Nephron progenitor cell (in vitro differentiated cells): ENCODE data around the gene TNFRSF18.

Source experiments
- DNase-seq: peaks from one replicate; pipeline ENCODE4 v3.0.0; 2021
- H3K27ac Mint-ChIP-seq: 2 replicates; pipeline ENCODE4 v1.8.0; 2021; ENCODE audit warnings: mild to moderate bottlenecking, moderate library complexity, mixed read lengths
- H3K27me3 Mint-ChIP-seq: 2 replicates; pipeline ENCODE4 v1.8.0; 2021; ENCODE audit warnings: mild to moderate bottlenecking, low read depth, mixed read lengths; ENCODE audit not compliant: poor library complexity
- H3K36me3 Mint-ChIP-seq: 2 replicates; pipeline ENCODE4 v1.8.0; 2021; ENCODE audit warnings: low read depth, mixed read lengths
- H3K4me1 Mint-ChIP-seq: 2 replicates; pipeline ENCODE4 v1.8.0; 2021; ENCODE audit warnings: mixed read lengths
- H3K4me3 Mint-ChIP-seq: 2 replicates; pipeline ENCODE4 v1.8.0; 2021; ENCODE audit warnings: mild to moderate bottlenecking, moderate library complexity, mixed read lengths
- H3K9me3 Mint-ChIP-seq: 2 replicates; pipeline ENCODE4 v1.8.0; 2021; ENCODE audit warnings: mild to moderate bottlenecking, moderate library complexity, mixed read lengths
- CTCF ChIP-seq: fragments of 200-600 bp; sonication (generic); IDR thresholded peaks from 2 replicates; pipeline ENCODE4 v1.5.0; 2021; ENCODE audit warnings: antibody characterized with exemption

TNFRSF18 gene

GRCh38 chr1:1212780-1213344 is 6.5 kb upstream of the TNFRSF18 start:
- peaks cover 8% of the 10 kb centered on the region for H3K27me3 Mint-ChIP-seq
- H3K9me3 Mint-ChIP-seq = no peaks in the 10 kb centered on the region

GRCh38 chr1:1211541-1212441 is 5.4 kb upstream of the TNFRSF18 start:
- TF ChIP-seq CTCF = no peak
- peak; percentile 6 for DNase-seq
- H3K36me3 Mint-ChIP-seq = peaks cover 5% of the 10 kb centered on the region
- H3K4me3 Mint-ChIP-seq = no peak overlapping the region
- H3K9me3 Mint-ChIP-seq = no peaks in the 10 kb centered on the region
- H3K27me3 Mint-ChIP-seq = peaks cover 17% of the 10 kb centered on the region
- no peak overlapping the region for H3K27ac Mint-ChIP-seq
- H3K4me1 Mint-ChIP-seq = peaks cover 13% of the 10 kb centered on the region

More at GRCh38 chr1:1212780-1213344, 6.5 kb upstream of the TNFRSF18 start:
- H3K27ac Mint-ChIP-seq = no peak overlapping the region
- peaks cover 6% of the 10 kb centered on the region for H3K36me3 Mint-ChIP-seq
- peak; percentile 8 for DNase-seq
- H3K4me3 Mint-ChIP-seq = no peak overlapping the region
- peaks cover 11% of the 10 kb centered on the region for H3K4me1 Mint-ChIP-seq
- TF ChIP-seq CTCF = no peak

- H3K4me3 Mint-ChIP-seq = no peak overlapping the region
- no peaks in the 10 kb centered on the region for H3K36me3 Mint-ChIP-seq
- no peak overlapping the region for H3K27ac Mint-ChIP-seq
- no peaks in the 10 kb centered on the region for H3K9me3 Mint-ChIP-seq
- no peak for TF ChIP-seq CTCF
- peaks cover 23% of the 10 kb centered on the region for H3K27me3 Mint-ChIP-seq
- peak; percentile 1 for DNase-seq
- peaks cover 13% of the 10 kb centered on the region for H3K4me1 Mint-ChIP-seq
Observed at GRCh38 chr1:1210726-1211540, 4.5 kb upstream of the TNFRSF18 start.

- H3K36me3 Mint-ChIP-seq = no peaks in the 10 kb centered on the region
- no peaks in the 10 kb centered on the region for H3K9me3 Mint-ChIP-seq
- H3K27me3 Mint-ChIP-seq = peaks cover 26% of the 10 kb centered on the region
- DNase-seq = peak; percentile 6
- no peak for TF ChIP-seq CTCF
- H3K27ac Mint-ChIP-seq = no peak overlapping the region
- H3K4me3 Mint-ChIP-seq = no peak overlapping the region
- peaks cover 13% of the 10 kb centered on the region for H3K4me1 Mint-ChIP-seq
Observed at GRCh38 chr1:1208713-1209433, 2.5 kb upstream of the TNFRSF18 start.

GRCh38 chr1:1207571-1207892 is 1.1 kb upstream of the TNFRSF18 start:
- H3K4me1 Mint-ChIP-seq = peaks cover 13% of the 10 kb centered on the region
- no peak overlapping the region for H3K4me3 Mint-ChIP-seq
- H3K27ac Mint-ChIP-seq = no peak overlapping the region
- no peaks in the 10 kb centered on the region for H3K36me3 Mint-ChIP-seq
- TF ChIP-seq CTCF = no peak
- peaks cover 32% of the 10 kb centered on the region for H3K27me3 Mint-ChIP-seq
- DNase-seq = peak; percentile 1
- H3K9me3 Mint-ChIP-seq = no peaks in the 10 kb centered on the region
